ENCODE measurements around the gene KRTAP5-8. TPM values are rescaled to one million over a fixed set of nuclear protein-coding genes. Genes with fewer than 3 reads are reported as not detected.

The KRTAP5-8 gene
- total RNA-seq, 1 experiment from 2014 or later, result not detected

DNA sequence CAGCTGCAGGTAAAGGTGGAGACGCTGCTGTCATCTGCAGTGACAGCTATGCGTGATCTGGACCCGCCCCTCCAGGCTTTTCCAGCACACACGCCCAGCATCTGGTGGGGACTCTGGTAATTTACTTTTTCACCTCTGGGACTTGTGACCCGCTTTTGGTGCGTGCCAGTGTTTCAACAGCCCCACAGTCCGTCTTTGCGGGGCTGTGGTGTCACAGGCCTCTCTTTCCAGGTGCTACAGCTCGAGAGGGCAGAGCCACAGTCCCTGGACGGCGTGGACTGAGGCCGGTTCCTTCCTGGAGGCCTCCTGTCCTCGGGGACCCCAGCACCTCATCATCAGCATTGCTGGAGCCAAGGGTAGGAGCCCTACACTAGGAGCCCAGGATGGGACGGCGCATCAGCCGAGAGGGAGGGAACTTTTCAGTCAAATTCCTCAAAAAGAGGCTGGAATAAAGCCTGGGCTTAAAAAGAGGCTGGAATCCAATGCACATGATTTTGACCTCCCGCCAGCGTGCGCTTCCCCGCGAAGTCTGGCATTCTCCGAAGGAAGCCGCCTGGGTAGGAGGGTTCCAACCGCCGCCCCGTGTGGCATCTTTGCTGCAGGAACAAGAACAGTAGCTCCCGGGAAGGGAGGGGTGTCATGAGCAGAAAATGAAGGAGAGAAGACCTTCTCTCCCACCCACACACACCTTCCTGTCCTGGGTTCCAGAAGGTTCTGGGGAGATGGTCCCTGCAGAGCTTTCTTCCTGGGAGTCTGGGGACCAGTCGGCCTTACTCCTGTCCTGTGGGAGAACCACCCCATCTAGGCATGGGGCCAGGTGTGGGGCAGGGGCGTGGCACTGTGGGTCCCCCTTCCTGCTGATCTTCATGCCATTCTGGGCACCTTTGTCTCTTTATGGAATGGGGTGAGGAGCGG lies 36.5 kb upstream of the KRTAP5-8 start:
- Histone ChIP-seq H3K56ac (ENCODE audit: insufficient read length, low read depth, low read length) (no peak overlapping the region), H3K79me1 (ENCODE audit: insufficient read depth, low read depth, low read length, poor library complexity, severe bottlenecking) (no peaks in the 10 kb centered on the region), H3K4me1 (ENCODE audit: insufficient read depth, low read length) (no peaks in the 10 kb centered on the region; the same call in 1 of the 2 replicates), H3K9ac (ENCODE audit: extremely low read depth, insufficient read length, low read length) (no peak overlapping the region), H4K8ac (replicated peaks; ENCODE audit: insufficient read length, low read depth, low read length) (no peak overlapping the region), H3K4ac (ENCODE audit: low read depth, low read length) (no peak overlapping the region), H2AFZ (ENCODE audit: low read length) (no peak overlapping the region), H4K20me1 (ENCODE audit: control insufficient read depth, insufficient read depth, insufficient read length) (no peaks in the 10 kb centered on the region), H3K27me3 (ENCODE audit: insufficient read depth, low read length) (no peaks in the 10 kb centered on the region), H3K23ac (ENCODE audit: insufficient read length, low read depth, low read length) (no peak overlapping the region), H3K9me3 (ENCODE audit: control insufficient read depth, low read depth, low read length) (no peaks in the 10 kb centered on the region), H2AK5ac (ENCODE audit: insufficient read length, low read length) (no peak overlapping the region), H2BK120ac (ENCODE audit: low read depth, low read length, poor library complexity, severe bottlenecking) (no peak overlapping the region), H4K5ac (ENCODE audit: insufficient read length, low read depth, low read length) (no peak overlapping the region), H2BK12ac (ENCODE audit: insufficient read length, low read depth, low read length) (no peak overlapping the region), H2BK20ac (ENCODE audit: low read depth, low read length, poor library complexity, severe bottlenecking) (no peak overlapping the region), H3K79me2 (ENCODE audit: insufficient read depth, low read length) (no peaks in the 10 kb centered on the region), H3K14ac (ENCODE audit: insufficient read depth, low read length) (no peak overlapping the region; the same call in 1 of the 2 replicates), H3K23me2 (ENCODE audit: insufficient read length, low read depth, low read length, poor library complexity, severe bottlenecking) (no peaks in the 10 kb centered on the region), H2BK5ac (ENCODE audit: insufficient read length, low read length) (no peak overlapping the region), H3K27ac (ENCODE audit: insufficient read length, low read depth, low read length) (no peak overlapping the region), H2BK15ac (ENCODE audit: low read depth, low read length) (no peak overlapping the region), H4K91ac (ENCODE audit: insufficient read length, low read depth, low read length) (no peak overlapping the region), H3K4me2 (ENCODE audit: insufficient read depth, insufficient read length, low read length) (no peak overlapping the region), H3T11ph (ENCODE audit: low read length) (no peak overlapping the region), H3K18ac (ENCODE audit: insufficient read length, low read depth, low read length) (no peak overlapping the region)
- no peak for DNase-seq
- no CpG with 5 or more reads among the region's 30 CpGs for WGBS (ENCODE audit: extremely low coverage, insufficient read length, low lambda C conversion rate)
- no peak for TF ChIP-seq CTCF (conservative IDR thresholded peaks at IDR 0.05)
- Mint-ChIP-seq H3K9me3 (peaks cover 2 to 8% of the 10 kb centered on the region in 2 experiments; a peak in 3 of 5 replicates), H3K27ac (no peak overlapping the region), H3K27me3 (ENCODE audit: low read depth) (no peaks in the 10 kb centered on the region), H3K36me3 (ENCODE audit: insufficient read depth in 1 of 3, low read depth in 3 of 3) (peaks cover 14 to 46% (median 19%) of the 10 kb centered on the region in 3 experiments; a peak in 6 of 7 replicates), H3K4me3 (no peak overlapping the region), H3K4me1 (peaks cover 13 to 19% of the 10 kb centered on the region in 2 experiments)

Measured in H9 (cell line).